Measurements from ENCODE around the gene ELL2. TPM values are rescaled to one million over a fixed set of nuclear protein-coding genes. Genes with fewer than 3 reads are reported as not detected.

ELL2 gene
- polyA plus RNA-seq, 1 experiment = 131 TPM

DNA sequence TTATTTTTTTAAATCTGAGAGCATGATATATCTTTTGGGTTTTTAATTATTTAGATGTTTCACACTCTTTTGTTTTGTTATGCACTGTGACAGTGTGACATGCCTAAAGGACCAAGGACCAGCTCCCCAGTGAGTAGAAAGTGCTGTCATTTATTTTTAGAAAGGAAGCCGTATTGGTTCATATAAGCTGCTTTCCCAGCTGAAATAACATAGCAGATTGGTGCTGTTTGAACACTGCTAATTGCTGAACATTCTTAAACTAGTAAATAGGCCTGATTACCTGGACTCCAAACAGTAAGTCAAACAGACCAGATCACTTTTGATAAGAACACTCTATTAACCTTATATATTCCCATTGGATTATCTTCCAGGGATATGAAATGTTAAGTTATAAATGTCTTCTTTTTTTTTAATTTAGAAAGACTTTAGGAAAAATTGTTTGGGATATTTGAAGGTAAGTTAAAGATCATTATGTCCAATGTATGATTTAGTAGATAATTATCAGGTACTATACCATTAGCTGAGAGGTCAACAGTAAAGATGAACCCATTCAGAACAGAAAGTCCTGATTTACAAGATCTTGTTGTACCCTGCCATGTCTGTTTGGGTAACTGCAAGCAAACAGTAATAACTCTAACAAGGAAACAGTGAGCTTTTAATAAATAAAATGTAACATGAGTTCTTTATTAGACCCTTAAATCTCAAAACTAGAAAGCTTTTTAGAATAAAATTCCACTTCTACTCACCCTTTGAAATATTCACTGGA, 27.8 kb upstream of the ELL2 start:
- ChIA-PET POLR2A (no interaction called here), CTCF (interaction anchor here (0.5 kb wide), 1 partner anchor 14 kb away, joined by 5 read pairs; no protein-coding TSS in a partner anchor)
- Histone ChIP-seq H3K9me3 (ENCODE audit: control insufficient read depth, insufficient read depth, low read length) (no peaks in the 10 kb centered on the region), H3K4me3 (ENCODE audit: low read depth, low read length) (no peak overlapping the region), H3K27me3 (ENCODE audit: control insufficient read depth, insufficient read depth, low read length) (no peaks in the 10 kb centered on the region), H3K27ac (ENCODE audit: low read depth, low read length) (no peak overlapping the region)
- TF ChIP-seq, protein P1, sequence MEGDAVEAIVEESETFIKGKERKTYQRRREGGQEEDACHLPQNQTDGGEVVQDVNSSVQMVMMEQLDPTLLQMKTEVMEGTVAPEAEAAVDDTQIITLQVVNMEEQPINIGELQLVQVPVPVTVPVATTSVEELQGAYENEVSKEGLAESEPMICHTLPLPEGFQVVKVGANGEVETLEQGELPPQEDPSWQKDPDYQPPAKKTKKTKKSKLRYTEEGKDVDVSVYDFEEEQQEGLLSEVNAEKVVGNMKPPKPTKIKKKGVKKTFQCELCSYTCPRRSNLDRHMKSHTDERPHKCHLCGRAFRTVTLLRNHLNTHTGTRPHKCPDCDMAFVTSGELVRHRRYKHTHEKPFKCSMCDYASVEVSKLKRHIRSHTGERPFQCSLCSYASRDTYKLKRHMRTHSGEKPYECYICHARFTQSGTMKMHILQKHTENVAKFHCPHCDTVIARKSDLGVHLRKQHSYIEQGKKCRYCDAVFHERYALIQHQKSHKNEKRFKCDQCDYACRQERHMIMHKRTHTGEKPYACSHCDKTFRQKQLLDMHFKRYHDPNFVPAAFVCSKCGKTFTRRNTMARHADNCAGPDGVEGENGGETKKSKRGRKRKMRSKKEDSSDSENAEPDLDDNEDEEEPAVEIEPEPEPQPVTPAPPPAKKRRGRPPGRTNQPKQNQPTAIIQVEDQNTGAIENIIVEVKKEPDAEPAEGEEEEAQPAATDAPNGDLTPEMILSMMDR (IDR thresholded peaks at IDR 0.05; ENCODE audit: low read depth, low read length) = no peak
- DNase-seq (ENCODE audit: low read depth, low spot score) = no peak

DNA sequence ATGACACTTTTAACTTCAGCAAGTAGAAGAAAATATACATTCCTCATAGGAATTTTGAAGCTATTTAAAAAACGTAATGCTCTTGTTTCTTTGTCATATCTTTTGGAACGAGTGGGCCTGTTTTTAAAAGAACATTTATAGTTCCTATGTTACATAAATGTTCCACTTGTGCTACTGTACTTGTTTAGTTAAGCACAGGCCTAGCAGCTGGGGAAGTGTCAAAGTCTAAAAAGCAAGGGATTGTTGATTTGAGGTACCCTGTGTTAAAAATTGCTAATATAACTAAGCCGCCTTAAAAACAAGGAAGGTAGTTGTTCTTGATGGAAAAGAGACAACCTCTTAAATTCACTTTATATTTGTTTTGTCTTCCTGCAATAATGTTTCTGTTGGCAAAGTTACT, 27.2 kb upstream of the ELL2 start:
- ChIA-PET POLR2A (no interaction called here), CTCF (no interaction called here)
- DNase-seq (ENCODE audit: low read depth, low spot score) = no peak
- TF ChIP-seq, protein P1 (IDR thresholded peaks at IDR 0.05; ENCODE audit: low read depth, low read length) = no peak
- Histone ChIP-seq H3K27me3 (ENCODE audit: control insufficient read depth, insufficient read depth, low read length) (no peaks in the 10 kb centered on the region), H3K4me3 (ENCODE audit: low read depth, low read length) (no peak overlapping the region), H3K27ac (ENCODE audit: low read depth, low read length) (no peak overlapping the region), H3K9me3 (ENCODE audit: control insufficient read depth, insufficient read depth, low read length) (no peaks in the 10 kb centered on the region)

DNA sequence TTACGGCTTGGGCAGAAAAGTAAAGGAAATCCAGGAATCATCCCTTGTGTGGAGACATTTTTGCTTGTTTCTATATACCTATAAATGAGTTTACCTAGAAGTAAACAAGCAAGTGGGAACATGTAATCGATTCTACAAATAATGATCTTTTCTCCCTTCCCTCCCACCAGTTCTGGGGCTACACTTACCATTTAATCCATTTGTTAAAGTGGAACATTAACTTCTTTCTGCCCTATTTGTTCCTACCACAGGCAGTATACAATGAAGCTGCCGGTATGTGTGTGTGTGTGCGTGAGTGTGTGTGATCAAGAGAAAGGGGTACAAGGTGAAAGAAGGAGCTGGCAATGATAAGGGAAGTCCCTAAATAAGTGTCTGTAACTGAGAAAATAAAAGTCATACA, 26.4 kb upstream of the ELL2 start:
- ChIA-PET CTCF (interaction anchor here (0.6 kb wide), 1 partner anchor 56 kb away, joined by 4 read pairs; no protein-coding TSS in a partner anchor), POLR2A (no interaction called here)
- H3K27ac ChIP-seq (ENCODE audit: low read depth, low read length) = no peak overlapping the region
- H3K9me3 ChIP-seq (ENCODE audit: control insufficient read depth, insufficient read depth, low read length) = no peaks in the 10 kb centered on the region
- no peak overlapping the region for H3K4me3 ChIP-seq (ENCODE audit: low read depth, low read length)
- no peaks in the 10 kb centered on the region for H3K27me3 ChIP-seq (ENCODE audit: control insufficient read depth, insufficient read depth, low read length)
- DNase-seq (ENCODE audit: low read depth, low spot score) = no peak
- TF ChIP-seq, protein P1 (IDR thresholded peaks at IDR 0.05; ENCODE audit: low read depth, low read length) = no peak

DNA sequence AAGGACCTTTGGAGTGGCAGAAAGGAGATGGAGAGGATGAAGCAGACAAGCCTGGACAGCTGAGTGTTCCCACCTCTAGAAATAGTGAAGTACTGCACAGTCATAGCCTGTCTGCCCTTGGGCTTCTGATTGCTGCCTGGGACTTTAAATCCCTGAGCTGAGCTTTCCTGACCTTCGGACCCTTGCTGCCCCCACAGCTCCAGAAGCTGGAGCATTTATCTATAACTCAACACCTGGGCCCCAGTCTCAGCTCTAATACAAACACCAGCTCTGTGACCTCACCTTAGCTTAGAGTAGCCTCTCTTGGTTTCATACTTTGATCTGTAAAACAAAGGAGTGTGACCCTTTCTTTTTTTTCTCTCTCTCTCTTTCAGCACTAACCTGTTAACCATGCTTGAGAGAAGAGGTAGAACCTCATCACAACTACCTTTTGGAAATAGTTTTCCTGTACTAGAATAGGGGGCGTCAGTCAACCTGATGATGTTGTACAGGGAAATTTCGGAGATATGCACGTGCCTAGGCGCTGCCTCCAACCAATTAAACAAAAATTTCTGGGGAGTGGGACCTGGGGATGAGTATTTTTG, 25.4 kb upstream of the ELL2 start:
- no peaks in the 10 kb centered on the region for H3K27me3 ChIP-seq (ENCODE audit: control insufficient read depth, insufficient read depth, low read length)
- CTCF ChIA-PET = no interaction called here
- POLR2A ChIA-PET = interaction anchor here (0.6 to 1.5 kb wide), 2 partner anchors 25 to 134 kb away, joined by 3 read pairs; partner anchors contain the start of gene ELL2
- H3K4me3 ChIP-seq (ENCODE audit: low read depth, low read length) = no peak overlapping the region
- H3K9me3 ChIP-seq (ENCODE audit: control insufficient read depth, insufficient read depth, low read length) = no peaks in the 10 kb centered on the region
- no peak for DNase-seq (ENCODE audit: low read depth, low spot score)
- TF ChIP-seq, protein P1 (IDR thresholded peaks at IDR 0.05; ENCODE audit: low read depth, low read length) = no peak
- H3K27ac ChIP-seq (ENCODE audit: low read depth, low read length) = no peak overlapping the region

DNA sequence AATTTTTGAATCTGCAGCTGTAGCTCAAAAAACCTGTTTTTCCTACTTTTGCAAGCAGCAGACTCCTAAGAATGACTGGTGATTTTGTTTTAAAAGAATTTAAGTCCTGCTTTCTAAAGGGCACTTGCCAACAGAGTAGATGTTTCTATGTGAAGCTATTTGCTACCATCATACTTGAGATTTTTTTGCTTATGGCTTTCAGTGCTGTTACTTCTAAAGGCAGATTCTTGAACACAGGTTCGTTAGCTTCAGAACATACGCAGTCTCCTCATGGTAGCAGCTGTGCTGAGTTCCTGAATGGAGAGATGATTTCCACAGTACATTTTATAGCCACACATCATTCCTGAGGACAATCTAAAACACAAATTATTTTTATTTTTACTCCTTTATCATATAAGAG, 24.4 kb upstream of the ELL2 start:
- ChIA-PET POLR2A (interaction anchor here (1.0 to 1.5 kb wide), 2 partner anchors 15 to 24 kb away, joined by 3 to 5 read pairs; partner anchors contain the start of gene ELL2), CTCF (no interaction called here)
- no peak for DNase-seq (ENCODE audit: low read depth, low spot score)

More for the DNA sequence above, 24.4 kb upstream of the ELL2 start:
- Histone ChIP-seq H3K27me3 (ENCODE audit: control insufficient read depth, insufficient read depth, low read length) (no peaks in the 10 kb centered on the region), H3K27ac (ENCODE audit: low read depth, low read length) (no peak overlapping the region), H3K4me3 (ENCODE audit: low read depth, low read length) (no peak overlapping the region), H3K9me3 (ENCODE audit: control insufficient read depth, insufficient read depth, low read length) (no peaks in the 10 kb centered on the region)
- TF ChIP-seq, protein P1 (IDR thresholded peaks at IDR 0.05; ENCODE audit: low read depth, low read length) = no peak
